ENCODE results near the gene CPXM1.

The CPXM1 gene

GRCh38 chr20:2759143-2759542 lies 41.3 kb downstream of the CPXM1 start:
- peak overlapping the region in 4 of 11 experiments; percentile 16 to 63 (median 50); a peak in 7 of 22 replicates for H3K9ac ChIP-seq
- H3K27ac ChIP-seq, result peak overlapping the region in 4 of 11 experiments; percentile 17 to 43 (median 34); a peak in 6 of 22 replicates
- H3K9me3 ChIP-seq (replicated peaks in 1 of 11), result no peaks in the 10 kb centered on the region
- peak overlapping the region; percentile 33 to 94 (median 80); a peak in 21 of 22 replicates for H3K4me2 ChIP-seq
- TF ChIP-seq Cebpa-rat (IDR thresholded peaks at IDR 0.05), result no peak
- no peaks in the 10 kb centered on the region for H3K36me3 ChIP-seq
- H3K4me3 ChIP-seq, result no peak overlapping the region
- H4K20me1 ChIP-seq, result peaks cover 0 to 8% (median 0%) of the 10 kb centered on the region in 11 experiments; a peak in 3 of 22 replicates
- H3K4me1 ChIP-seq, result peaks cover 14 to 33% (median 26%) of the 10 kb centered on the region in 10 experiments
- H3K27me3 ChIP-seq, result peaks cover 3 to 12% (median 9%) of the 10 kb centered on the region in 11 experiments

GRCh38 chr20:2757969-2758368 lies 42.5 kb downstream of the CPXM1 start:
- Histone ChIP-seq H3K27ac (no peak overlapping the region), H3K4me3 (no peak overlapping the region), H3K9ac (no peak overlapping the region), H3K9me3 (replicated peaks in 1 of 11) (no peaks in the 10 kb centered on the region), H3K4me2 (peak overlapping the region in 4 of 11 experiments; percentile 79 to 87 (median 86); a peak in 6 of 22 replicates), H4K20me1 (peaks cover 0 to 18% (median 5%) of the 10 kb centered on the region in 11 experiments; a peak in 7 of 22 replicates), H3K4me1 (peaks cover 18 to 39% (median 33%) of the 10 kb centered on the region in 10 experiments), H3K27me3 (peaks cover 14 to 23% (median 21%) of the 10 kb centered on the region in 11 experiments), H3K36me3 (no peaks in the 10 kb centered on the region)
- TF ChIP-seq Cebpa-rat (IDR thresholded peaks at IDR 0.05), result no peak

DNA sequence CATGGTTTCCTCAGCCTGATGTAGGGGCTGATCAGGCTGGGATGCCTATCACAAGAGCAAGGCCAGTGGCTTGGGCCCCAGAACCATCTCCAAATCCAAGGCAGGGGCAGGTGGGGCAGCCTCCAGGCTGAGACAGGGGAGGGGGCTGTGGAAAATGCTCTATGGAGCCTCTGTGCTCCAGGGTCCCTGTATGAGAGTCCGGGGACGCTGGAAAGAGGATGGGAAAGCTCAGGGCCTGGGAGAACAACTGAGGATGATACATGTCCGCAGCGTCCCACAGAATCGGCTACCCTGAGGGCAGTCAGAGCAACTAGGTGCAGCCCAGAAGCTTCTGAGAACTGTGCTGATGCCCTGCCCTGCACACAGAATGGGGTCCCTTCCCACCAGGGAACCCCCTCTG lies 43.4 kb downstream of the CPXM1 start:
- Histone ChIP-seq H3K4me2 (no peak overlapping the region), H3K4me1 (peaks cover 26 to 49% (median 43%) of the 10 kb centered on the region in 10 experiments), H3K27me3 (peaks cover 24 to 33% (median 30%) of the 10 kb centered on the region in 11 experiments), H3K4me3 (no peak overlapping the region), H3K27ac (no peak overlapping the region), H4K20me1 (peaks cover 0 to 25% (median 10%) of the 10 kb centered on the region in 11 experiments; a peak in 9 of 22 replicates), H3K36me3 (no peaks in the 10 kb centered on the region), H3K9ac (no peak overlapping the region), H3K9me3 (replicated peaks in 1 of 11) (no peaks in the 10 kb centered on the region)
- TF ChIP-seq Cebpa-rat (IDR thresholded peaks at IDR 0.05), result no peak

- H3K4me2 ChIP-seq, result no peak overlapping the region
These were observed 44.3 kb downstream of the CPXM1 start for GRCh38 chr20:2756056-2756611.

GRCh38 chr20:2755451-2756055 lies 44.9 kb downstream of the CPXM1 start:
- peaks cover 0 to 27% (median 12%) of the 10 kb centered on the region in 11 experiments; a peak in 9 of 22 replicates for H4K20me1 ChIP-seq
- TF ChIP-seq Cebpa-rat (IDR thresholded peaks at IDR 0.05), result no peak
- peaks cover 40 to 58% (median 52%) of the 10 kb centered on the region in 10 experiments for H3K4me1 ChIP-seq
- no peaks in the 10 kb centered on the region for H3K9me3 ChIP-seq (replicated peaks in 1 of 11)
- no peak overlapping the region for H3K27ac ChIP-seq
- H3K4me2 ChIP-seq, result no peak overlapping the region
- no peak overlapping the region for H3K9ac ChIP-seq
- no peaks in the 10 kb centered on the region for H3K36me3 ChIP-seq
- peaks cover 38 to 47% (median 44%) of the 10 kb centered on the region in 11 experiments for H3K27me3 ChIP-seq
- H3K4me3 ChIP-seq, result no peak overlapping the region

More at GRCh38 chr20:2756056-2756611, 44.3 kb downstream of the CPXM1 start:
- Histone ChIP-seq H3K27me3 (peaks cover 33 to 41% (median 38%) of the 10 kb centered on the region in 11 experiments), H3K36me3 (no peaks in the 10 kb centered on the region), H3K27ac (no peak overlapping the region), H3K4me1 (peaks cover 34 to 56% (median 50%) of the 10 kb centered on the region in 10 experiments), H3K4me3 (no peak overlapping the region), H4K20me1 (peaks cover 0 to 25% (median 12%) of the 10 kb centered on the region in 11 experiments; a peak in 9 of 22 replicates), H3K9me3 (replicated peaks in 1 of 11) (no peaks in the 10 kb centered on the region), H3K9ac (no peak overlapping the region)
- no peak for TF ChIP-seq Cebpa-rat (IDR thresholded peaks at IDR 0.05)

DNA sequence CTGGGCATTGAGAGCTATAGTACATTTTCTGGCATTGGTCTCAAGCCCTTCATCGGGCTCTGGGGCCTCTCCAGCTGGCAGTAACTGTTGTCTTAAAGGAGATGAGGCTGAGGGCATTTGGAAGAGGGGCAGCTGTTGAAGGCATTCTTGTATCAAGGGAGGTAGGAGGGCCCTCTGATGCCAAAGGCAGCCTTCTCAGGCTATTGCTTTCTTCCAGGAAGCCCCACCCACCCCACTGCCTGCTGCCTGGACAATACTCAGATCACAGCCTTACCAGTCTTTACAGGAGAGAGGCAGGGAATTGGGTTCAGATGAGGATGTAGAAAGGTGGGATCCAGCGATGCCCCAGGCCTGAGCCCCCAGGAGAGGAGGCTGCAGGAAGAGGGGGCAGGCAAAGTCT lies 46.0 kb downstream of the CPXM1 start:
- no peak overlapping the region for H3K4me2 ChIP-seq
- peaks cover 0 to 32% (median 12%) of the 10 kb centered on the region in 11 experiments; a peak in 9 of 22 replicates for H4K20me1 ChIP-seq
- H3K36me3 ChIP-seq, result no peaks in the 10 kb centered on the region
- no peak overlapping the region for H3K27ac ChIP-seq
- peaks cover 31 to 48% (median 43%) of the 10 kb centered on the region in 10 experiments for H3K4me1 ChIP-seq
- TF ChIP-seq Cebpa-rat (IDR thresholded peaks at IDR 0.05), result no peak
- no peaks in the 10 kb centered on the region for H3K9me3 ChIP-seq (replicated peaks in 1 of 11)
- peaks cover 40 to 57% (median 54%) of the 10 kb centered on the region in 11 experiments for H3K27me3 ChIP-seq
- H3K9ac ChIP-seq, result no peak overlapping the region
- no peak overlapping the region for H3K4me3 ChIP-seq

DNA sequence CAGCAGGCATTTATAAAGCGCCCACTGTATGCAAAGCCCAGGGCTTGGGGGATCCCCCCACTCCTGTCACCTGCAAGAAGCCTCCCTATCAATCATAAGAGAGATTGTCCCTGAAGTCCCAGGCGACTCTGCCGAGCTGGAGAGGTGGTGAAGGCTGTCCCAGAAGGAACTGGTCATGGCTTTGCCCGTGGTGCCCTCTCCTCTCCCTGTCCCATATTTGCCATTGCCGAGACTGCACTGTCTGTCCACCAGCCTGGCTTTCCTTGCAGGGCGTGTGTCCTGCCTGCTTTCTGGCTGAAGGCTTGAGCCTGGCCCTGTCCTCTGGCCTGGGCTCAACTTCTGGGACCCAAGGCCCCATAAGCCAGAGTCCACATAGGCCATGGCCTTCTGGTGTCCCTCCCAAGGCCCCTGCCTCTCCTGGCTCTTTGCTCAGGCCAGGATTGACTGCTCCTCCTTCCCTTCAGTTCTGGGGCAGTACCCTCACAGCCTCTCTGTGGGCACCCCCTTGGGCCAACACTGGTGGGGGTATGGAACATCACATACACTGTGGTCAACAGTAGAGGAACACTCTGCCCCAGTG lies 46.9 kb downstream of the CPXM1 start:
- peaks cover 26 to 40% (median 34%) of the 10 kb centered on the region in 10 experiments for H3K4me1 ChIP-seq
- peak overlapping the region; percentile 82 to 99 (median 97); a peak in 17 of 22 replicates for H3K4me2 ChIP-seq
- H3K27me3 ChIP-seq, result peaks cover 36 to 66% (median 62%) of the 10 kb centered on the region in 11 experiments
- no peaks in the 10 kb centered on the region for H3K9me3 ChIP-seq (replicated peaks in 1 of 11)
- H3K27ac ChIP-seq, result no peak overlapping the region
- H3K9ac ChIP-seq, result no peak overlapping the region
- no peaks in the 10 kb centered on the region for H3K36me3 ChIP-seq
- no peak for TF ChIP-seq Cebpa-rat (IDR thresholded peaks at IDR 0.05)
- H4K20me1 ChIP-seq, result peaks cover 0 to 38% (median 12%) of the 10 kb centered on the region in 11 experiments; a peak in 9 of 22 replicates
- no peak overlapping the region for H3K4me3 ChIP-seq

DNA sequence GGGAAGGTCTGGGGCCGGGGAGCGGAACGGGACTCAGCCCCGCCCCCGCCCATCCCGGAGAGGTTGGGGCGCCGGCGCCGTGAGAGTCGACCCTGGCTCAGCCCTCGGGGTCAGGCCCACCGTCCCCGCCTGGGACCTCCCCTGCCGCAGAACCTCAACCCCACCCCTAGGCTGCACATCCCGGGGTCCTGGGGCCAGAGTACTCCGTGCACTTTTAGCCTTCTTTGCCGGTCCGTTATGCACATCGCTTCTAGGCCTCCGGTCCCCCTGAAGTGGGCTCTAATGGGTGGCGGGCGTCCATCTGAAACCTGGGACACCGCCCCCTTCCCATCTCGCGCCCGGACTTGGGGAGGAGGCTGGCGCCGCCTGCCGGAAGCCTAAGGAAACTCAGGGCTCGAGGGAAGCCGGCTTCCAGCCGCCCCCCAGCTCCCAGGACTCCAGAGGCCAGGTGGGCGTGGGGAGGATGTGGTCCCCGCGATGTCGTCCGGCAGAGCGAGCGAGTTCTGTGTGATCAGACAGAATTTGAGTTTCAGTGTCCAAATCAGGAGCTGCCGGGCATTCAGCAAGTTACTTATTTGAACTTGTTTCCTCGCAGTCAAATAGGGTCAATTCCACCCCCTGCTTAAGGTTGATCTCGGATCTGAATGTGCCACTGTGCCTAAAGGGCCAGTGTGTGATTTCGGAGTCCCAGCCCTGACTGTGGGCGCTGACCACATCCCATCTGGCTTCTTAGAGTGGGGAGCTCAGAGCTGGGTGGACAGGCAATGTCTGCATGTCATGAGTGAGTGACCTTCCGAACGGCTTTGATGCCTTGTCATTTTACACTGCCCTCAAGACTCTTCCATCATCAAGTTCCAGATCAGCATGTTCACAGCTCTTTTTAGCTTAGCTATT lies 47.6 kb downstream of the CPXM1 start:
- Histone ChIP-seq H3K4me1 (peaks cover 21 to 36% (median 30%) of the 10 kb centered on the region in 10 experiments), H3K4me2 (peak overlapping the region; percentile 82 to 99 (median 97)), H4K20me1 (peaks cover 0 to 38% (median 12%) of the 10 kb centered on the region in 11 experiments; a peak in 9 of 22 replicates), H3K9ac (peak overlapping the region; percentile 25 to 67 (median 57); a peak in 19 of 22 replicates), H3K36me3 (no peaks in the 10 kb centered on the region), H3K27me3 (peaks cover 36 to 68% (median 62%) of the 10 kb centered on the region in 11 experiments), H3K27ac (peak overlapping the region in 2 of 11 experiments; percentile 20 to 32; a peak in 2 of 22 replicates), H3K9me3 (replicated peaks in 1 of 11) (no peaks in the 10 kb centered on the region), H3K4me3 (peak overlapping the region; percentile 54 to 74 (median 62))
- no peak for TF ChIP-seq Cebpa-rat (IDR thresholded peaks at IDR 0.05)
